GM23248 (cell line): Measurements from ENCODE around the gene AKAP4. TPM values are rescaled to one million over a fixed set of nuclear protein-coding genes. Genes with fewer than 3 reads are reported as not detected.

Experiments used
- DNase-seq: peaks from one replicate; pipeline ENCODE4 v3.0.0-alpha.2; 2015
- H2AFZ ChIP-seq: fragments of 200-600 bp; sonication (generic); 2 replicates; pipeline ENCODE4 v1.6.1; 2016; ENCODE audit warnings: antibody characterized with exemption
- H3F3A ChIP-seq: fragments of 200-600 bp; sonication (generic); 2 replicates; pipeline ENCODE4 v1.6.1; 2016; ENCODE audit warnings: mild to moderate bottlenecking, antibody characterized with exemption, mixed run types; ENCODE audit not compliant: insufficient read depth
- H3K27ac ChIP-seq: fragments of 200-600 bp; sonication (generic); 2 replicates; pipeline ENCODE4 v1.5.1; 2016; ENCODE audit warnings: mild to moderate bottlenecking
- H3K27me3 ChIP-seq: fragments of 200-600 bp; sonication (generic); replicated peaks from 2 replicates; pipeline ENCODE4 v1.6.1; 2016; ENCODE audit warnings: mild to moderate bottlenecking; ENCODE audit not compliant: insufficient read depth
- H3K36me3 ChIP-seq: fragments of 200-600 bp; sonication (generic); 2 replicates; pipeline ENCODE4 v1.6.1; 2016; ENCODE audit warnings: low read depth, mild to moderate bottlenecking
- H3K4me1 ChIP-seq: fragments of 200-600 bp; sonication (generic); 2 replicates; pipeline ENCODE4 v1.6.1; 2016; ENCODE audit warnings: mild to moderate bottlenecking; ENCODE audit not compliant: insufficient read depth
- H3K4me2 ChIP-seq: fragments of 200-600 bp; sonication (generic); one replicate; pipeline ENCODE4 v1.6.1; 2016; ENCODE audit warnings: mild to moderate bottlenecking; ENCODE audit not compliant: unreplicated experiment
- H3K4me3 ChIP-seq: fragments of 200-600 bp; sonication (generic); 2 replicates; pipeline ENCODE4 v1.5.1; 2016; ENCODE audit warnings: mild to moderate bottlenecking
- H3K79me2 ChIP-seq: fragments of 200-600 bp; sonication (generic); 2 replicates; pipeline ENCODE4 v1.6.1; 2016; ENCODE audit warnings: mild to moderate bottlenecking; ENCODE audit not compliant: insufficient read depth
- H3K9ac ChIP-seq: fragments of 200-600 bp; sonication (generic); 2 replicates; pipeline ENCODE4 v1.6.1; 2016; ENCODE audit warnings: mild to moderate bottlenecking
- H3K9me2 ChIP-seq: fragments of 200-600 bp; sonication (generic); 2 replicates; pipeline ENCODE4 v1.6.1; 2016; ENCODE audit warnings: mixed run types, mild to moderate bottlenecking, moderate library complexity; ENCODE audit not compliant: insufficient read depth
- H3K9me3 ChIP-seq: fragments of 200-600 bp; sonication (generic); one replicate; pipeline ENCODE4 v1.6.1; 2017; ENCODE audit warnings: low read depth
- H4K20me1 ChIP-seq: fragments of 200-600 bp; sonication (generic); 2 replicates; pipeline ENCODE4 v1.6.0; 2016; ENCODE audit not compliant: insufficient read depth
- EZH2 ChIP-seq: fragments of 200-600 bp; sonication (generic); IDR thresholded peaks from 2 replicates; pipeline ENCODE4 v1.6.1; 2018; ENCODE audit warnings: antibody characterized with exemption, mild to moderate bottlenecking; ENCODE audit not compliant: insufficient read depth, poor library complexity, severe bottlenecking
- EZH2phosphoT487 ChIP-seq: fragments of 200-600 bp; sonication (generic); IDR thresholded peaks from 2 replicates; pipeline ENCODE4 v1.6.1; 2018; ENCODE audit warnings: antibody characterized with exemption, moderate library complexity, mild to moderate bottlenecking, low read depth; ENCODE audit not compliant: insufficient read depth
- WGBS, 2 experiments: methylation state at CpG; one replicate each; pipeline ENCODE4 v1.1.6; 2015 to 2017; ENCODE audit warnings: low lambda C conversion rate in 2 of 2, low coverage in 1 of 2; ENCODE audit errors: missing lambda C conversion rate in 2 of 2; 5-methylcytosine and 5-hydroxymethylcytosine counted together
- in situ Hi-C: fragments of 300-500 bp; cut with MboI; formaldehyde crosslinking; loops from 2 replicates; pipeline ENCODE4 v1.15.0; 2020
- polyA plus RNA-seq: library from polyadenylated mRNA; unstranded; fragments of >200 nt; fragmentation: Nextera tagmentation; extraction: Ambion mirVana; gene quantifications from 2 replicates; pipeline ENCODE4 v1.2.1, GENCODE V29; 2016
- total RNA-seq: library from RNA; depleted of rRNA; stranded (reverse); fragments of >200 nt; shearing (Covaris generic); gene quantifications from 2 replicates; pipeline ENCODE4 v1.2.3, GENCODE V29; 2014

The AKAP4 gene
- total and polyA plus RNA-seq, 2 experiments from 2014 or later: not detected

- H3F3A ChIP-seq: no peaks in the 10 kb centered on the region
- H3K9ac ChIP-seq: no peak overlapping the region
- WGBS, 2 experiments: 62 to 67% methylated on average over 3 of the region's 3 CpGs
Measured at GRCh38 chrX:50202539-50202938, 1.7 kb upstream of the AKAP4 start.

GRCh38 chrX:50198348-50198747 lies 2.5 kb downstream of the AKAP4 start:
- H3K27ac ChIP-seq: no peak overlapping the region
- WGBS, 2 experiments: 70 to 80% methylated on average over 1 to 4 of the region's 4 CpGs
- H3K9me3 ChIP-seq: no peaks in the 10 kb centered on the region
- in situ Hi-C loops: no loop called here
- TF ChIP-seq EZH2 (no peak), EZH2phosphoT487 (no peak)
- DNase-seq: no peak
- H3K9ac ChIP-seq: no peak overlapping the region
- no peaks in the 10 kb centered on the region for H3K27me3 ChIP-seq
- H3K79me2 ChIP-seq: no peaks in the 10 kb centered on the region
- H3K4me1 ChIP-seq: no peaks in the 10 kb centered on the region
- no peaks in the 10 kb centered on the region for H3K9me2 ChIP-seq
- no peak overlapping the region for H2AFZ ChIP-seq
- H3K4me2 ChIP-seq: no peak overlapping the region
- H3K4me3 ChIP-seq: no peak overlapping the region
- no peaks in the 10 kb centered on the region for H3F3A ChIP-seq
- H3K36me3 ChIP-seq: no peaks in the 10 kb centered on the region
- H4K20me1 ChIP-seq: no peaks in the 10 kb centered on the region

More at GRCh38 chrX:50202539-50202938, 1.7 kb upstream of the AKAP4 start:
- TF ChIP-seq EZH2phosphoT487: no peak
- no peak for TF ChIP-seq EZH2
- DNase-seq: peak; percentile 10
- Histone ChIP-seq H3K79me2 (no peaks in the 10 kb centered on the region), H3K27ac (no peak overlapping the region), H2AFZ (no peak overlapping the region), H3K4me2 (no peak overlapping the region), H3K9me3 (no peaks in the 10 kb centered on the region), H3K4me3 (no peak overlapping the region), H3K9me2 (no peaks in the 10 kb centered on the region), H3K4me1 (0 out of 2 replicates have a peak, but pooled peaks cover 2% of the 10 kb centered on the region), H3K27me3 (no peaks in the 10 kb centered on the region), H3K36me3 (no peaks in the 10 kb centered on the region), H4K20me1 (no peaks in the 10 kb centered on the region)
- in situ Hi-C loops: no loop called here

- Histone ChIP-seq H2AFZ (no peak overlapping the region), H3K36me3 (no peaks in the 10 kb centered on the region), H3K27me3 (no peaks in the 10 kb centered on the region), H3K9me2 (no peaks in the 10 kb centered on the region), H3K4me1 (no peaks in the 10 kb centered on the region), H3K4me3 (no peak overlapping the region), H3K4me2 (no peak overlapping the region), H3K27ac (no peak overlapping the region), H3K79me2 (no peaks in the 10 kb centered on the region), H3K9me3 (no peaks in the 10 kb centered on the region), H3F3A (no peaks in the 10 kb centered on the region), H3K9ac (no peak overlapping the region), H4K20me1 (no peaks in the 10 kb centered on the region)
- no peak for TF ChIP-seq EZH2
- no peak for TF ChIP-seq EZH2phosphoT487
- in situ Hi-C loops: no loop called here
- 24 to 32% methylated on average over 9 of the region's 9 CpGs for WGBS, 2 experiments
- DNase-seq: no peak
Measured at GRCh38 chrX:50188859-50189600, 11.8 kb downstream of the AKAP4 start.

GRCh38 chrX:50183891-50184290 lies 16.9 kb downstream of the AKAP4 start:
- Histone ChIP-seq H3F3A (no peaks in the 10 kb centered on the region), H3K9me3 (no peaks in the 10 kb centered on the region), H3K4me1 (no peaks in the 10 kb centered on the region), H3K27ac (no peak overlapping the region), H3K27me3 (no peaks in the 10 kb centered on the region), H3K9ac (no peak overlapping the region), H3K36me3 (no peaks in the 10 kb centered on the region), H3K9me2 (no peaks in the 10 kb centered on the region), H3K4me3 (no peak overlapping the region), H4K20me1 (no peaks in the 10 kb centered on the region), H3K4me2 (no peak overlapping the region), H2AFZ (no peak overlapping the region), H3K79me2 (no peaks in the 10 kb centered on the region)
- in situ Hi-C loops: no loop called here
- TF ChIP-seq EZH2 (no peak), EZH2phosphoT487 (no peak)
- WGBS, 2 experiments: 23 to 36% methylated on average over 3 of the region's 3 CpGs
- no peak for DNase-seq
